ENCODE measurements around the gene ARL6IP1.
"Not testable (repeated sequence)": the region's sequence is repeated elsewhere in the genome, so short reads cannot be mapped to it uniquely, and the experiment has no call there.

DNA sequence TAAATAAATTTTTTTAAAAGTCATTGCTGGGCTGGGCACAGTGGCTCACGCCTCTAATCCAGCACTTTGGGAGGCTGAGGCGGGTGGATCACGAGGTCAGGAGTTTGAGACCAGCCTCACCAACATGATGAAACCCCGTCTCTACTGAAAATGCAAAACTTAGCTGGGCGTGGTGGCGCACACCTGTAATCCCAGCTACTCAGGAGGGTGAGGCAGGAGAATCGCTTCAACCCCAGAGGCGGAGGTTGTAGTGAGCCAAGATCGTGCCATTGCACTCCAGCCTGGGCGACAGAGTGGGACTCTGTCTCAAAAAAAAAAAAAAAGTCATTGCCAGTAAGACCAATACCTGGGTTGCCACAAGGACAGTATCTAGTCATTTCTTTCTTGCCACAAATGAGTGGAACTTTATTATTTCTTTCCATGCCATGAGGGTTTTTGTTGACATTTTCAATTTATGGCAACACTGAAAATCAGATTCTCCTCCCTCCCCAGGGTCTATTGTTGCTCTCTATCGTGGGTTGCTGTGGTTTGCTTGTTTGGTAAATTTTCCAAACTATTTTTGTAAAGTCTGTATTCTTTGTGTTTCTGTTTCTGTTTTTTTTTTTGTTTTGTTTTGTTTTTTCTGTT, 30.9 kb downstream of the ARL6IP1 start:
- TF ChIP-seq, protein P1, sequence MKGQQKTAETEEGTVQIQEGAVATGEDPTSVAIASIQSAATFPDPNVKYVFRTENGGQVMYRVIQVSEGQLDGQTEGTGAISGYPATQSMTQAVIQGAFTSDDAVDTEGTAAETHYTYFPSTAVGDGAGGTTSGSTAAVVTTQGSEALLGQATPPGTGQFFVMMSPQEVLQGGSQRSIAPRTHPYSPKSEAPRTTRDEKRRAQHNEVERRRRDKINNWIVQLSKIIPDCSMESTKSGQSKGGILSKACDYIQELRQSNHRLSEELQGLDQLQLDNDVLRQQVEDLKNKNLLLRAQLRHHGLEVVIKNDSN (IDR thresholded peaks at IDR 0.05; ENCODE audit: borderline replicate concordance, low read depth) = not testable (repeated sequence)
- TF ChIP-seq, protein P2, sequence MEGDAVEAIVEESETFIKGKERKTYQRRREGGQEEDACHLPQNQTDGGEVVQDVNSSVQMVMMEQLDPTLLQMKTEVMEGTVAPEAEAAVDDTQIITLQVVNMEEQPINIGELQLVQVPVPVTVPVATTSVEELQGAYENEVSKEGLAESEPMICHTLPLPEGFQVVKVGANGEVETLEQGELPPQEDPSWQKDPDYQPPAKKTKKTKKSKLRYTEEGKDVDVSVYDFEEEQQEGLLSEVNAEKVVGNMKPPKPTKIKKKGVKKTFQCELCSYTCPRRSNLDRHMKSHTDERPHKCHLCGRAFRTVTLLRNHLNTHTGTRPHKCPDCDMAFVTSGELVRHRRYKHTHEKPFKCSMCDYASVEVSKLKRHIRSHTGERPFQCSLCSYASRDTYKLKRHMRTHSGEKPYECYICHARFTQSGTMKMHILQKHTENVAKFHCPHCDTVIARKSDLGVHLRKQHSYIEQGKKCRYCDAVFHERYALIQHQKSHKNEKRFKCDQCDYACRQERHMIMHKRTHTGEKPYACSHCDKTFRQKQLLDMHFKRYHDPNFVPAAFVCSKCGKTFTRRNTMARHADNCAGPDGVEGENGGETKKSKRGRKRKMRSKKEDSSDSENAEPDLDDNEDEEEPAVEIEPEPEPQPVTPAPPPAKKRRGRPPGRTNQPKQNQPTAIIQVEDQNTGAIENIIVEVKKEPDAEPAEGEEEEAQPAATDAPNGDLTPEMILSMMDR (IDR thresholded peaks at IDR 0.05) = not testable (repeated sequence)
- TF ChIP-seq, protein P3, sequence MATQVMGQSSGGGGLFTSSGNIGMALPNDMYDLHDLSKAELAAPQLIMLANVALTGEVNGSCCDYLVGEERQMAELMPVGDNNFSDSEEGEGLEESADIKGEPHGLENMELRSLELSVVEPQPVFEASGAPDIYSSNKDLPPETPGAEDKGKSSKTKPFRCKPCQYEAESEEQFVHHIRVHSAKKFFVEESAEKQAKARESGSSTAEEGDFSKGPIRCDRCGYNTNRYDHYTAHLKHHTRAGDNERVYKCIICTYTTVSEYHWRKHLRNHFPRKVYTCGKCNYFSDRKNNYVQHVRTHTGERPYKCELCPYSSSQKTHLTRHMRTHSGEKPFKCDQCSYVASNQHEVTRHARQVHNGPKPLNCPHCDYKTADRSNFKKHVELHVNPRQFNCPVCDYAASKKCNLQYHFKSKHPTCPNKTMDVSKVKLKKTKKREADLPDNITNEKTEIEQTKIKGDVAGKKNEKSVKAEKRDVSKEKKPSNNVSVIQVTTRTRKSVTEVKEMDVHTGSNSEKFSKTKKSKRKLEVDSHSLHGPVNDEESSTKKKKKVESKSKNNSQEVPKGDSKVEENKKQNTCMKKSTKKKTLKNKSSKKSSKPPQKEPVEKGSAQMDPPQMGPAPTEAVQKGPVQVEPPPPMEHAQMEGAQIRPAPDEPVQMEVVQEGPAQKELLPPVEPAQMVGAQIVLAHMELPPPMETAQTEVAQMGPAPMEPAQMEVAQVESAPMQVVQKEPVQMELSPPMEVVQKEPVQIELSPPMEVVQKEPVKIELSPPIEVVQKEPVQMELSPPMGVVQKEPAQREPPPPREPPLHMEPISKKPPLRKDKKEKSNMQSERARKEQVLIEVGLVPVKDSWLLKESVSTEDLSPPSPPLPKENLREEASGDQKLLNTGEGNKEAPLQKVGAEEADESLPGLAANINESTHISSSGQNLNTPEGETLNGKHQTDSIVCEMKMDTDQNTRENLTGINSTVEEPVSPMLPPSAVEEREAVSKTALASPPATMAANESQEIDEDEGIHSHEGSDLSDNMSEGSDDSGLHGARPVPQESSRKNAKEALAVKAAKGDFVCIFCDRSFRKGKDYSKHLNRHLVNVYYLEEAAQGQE (IDR thresholded peaks at IDR 0.05; ENCODE audit: low read depth, low read length) = not testable (repeated sequence)
- not testable (repeated sequence) for TF ChIP-seq RAD21 (IDR thresholded peaks at IDR 0.05; ENCODE audit: low read length); EP300 (IDR thresholded peaks at IDR 0.05; ENCODE audit: borderline replicate concordance in 1 of 2, low read depth in 1 of 2, low read length in 1 of 2); USF2 (IDR thresholded peaks at IDR 0.05; ENCODE audit: borderline replicate concordance, low read depth, low read length); TAF1 (IDR thresholded peaks at IDR 0.05; ENCODE audit: borderline replicate concordance, low read depth, low read length); CHD2 (IDR thresholded peaks at IDR 0.05; ENCODE audit: low read length, partially characterized antibody); YY1 (IDR thresholded peaks at IDR 0.05; ENCODE audit: low read depth); MXI1 (IDR thresholded peaks at IDR 0.05; ENCODE audit: low read depth, low read length)
- TF ChIP-seq, protein P4, sequence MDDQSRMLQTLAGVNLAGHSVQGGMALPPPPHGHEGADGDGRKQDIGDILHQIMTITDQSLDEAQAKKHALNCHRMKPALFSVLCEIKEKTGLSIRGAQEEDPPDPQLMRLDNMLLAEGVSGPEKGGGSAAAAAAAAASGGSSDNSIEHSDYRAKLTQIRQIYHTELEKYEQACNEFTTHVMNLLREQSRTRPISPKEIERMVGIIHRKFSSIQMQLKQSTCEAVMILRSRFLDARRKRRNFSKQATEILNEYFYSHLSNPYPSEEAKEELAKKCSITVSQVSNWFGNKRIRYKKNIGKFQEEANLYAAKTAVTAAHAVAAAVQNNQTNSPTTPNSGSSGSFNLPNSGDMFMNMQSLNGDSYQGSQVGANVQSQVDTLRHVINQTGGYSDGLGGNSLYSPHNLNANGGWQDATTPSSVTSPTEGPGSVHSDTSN (IDR thresholded peaks at IDR 0.05) = not testable (repeated sequence)
- TF ChIP-seq, protein P5, sequence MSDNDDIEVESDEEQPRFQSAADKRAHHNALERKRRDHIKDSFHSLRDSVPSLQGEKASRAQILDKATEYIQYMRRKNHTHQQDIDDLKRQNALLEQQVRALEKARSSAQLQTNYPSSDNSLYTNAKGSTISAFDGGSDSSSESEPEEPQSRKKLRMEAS (IDR thresholded peaks at IDR 0.05; ENCODE audit: low read depth) = not testable (repeated sequence)
